ENCODE data around the gene KRTAP17-1.

GRCh38 chr17:41284043-41284442 lies 31.5 kb downstream of the KRTAP17-1 start:
- TF ChIP-seq CTCF (conservative IDR thresholded peaks at IDR 0.05; ENCODE audit: low read length) (no peak), EZH2phosphoT487 (IDR thresholded peaks at IDR 0.05; ENCODE audit: borderline replicate concordance, low read depth, low read length) (no peak)

Data from OCI-LY7 (cell line).